Psoas muscle (tissue), 8 donors: Measurements from ENCODE around the gene ZSWIM6. TPM values are rescaled to one million over a fixed set of nuclear protein-coding genes. Genes with fewer than 3 reads are reported as not detected.

Experiments
- ATAC-seq, 4 donors: fragments of 200-7000 bp; cut with Tn5 transposase; one replicate each; pipeline ENCODE4 v1.9.1; 2020; ENCODE audit warnings: moderate library complexity in 3 of 4, mild to moderate bottlenecking in 2 of 4
- DNase-seq, 2 donors: peaks; one replicate each; pipeline ENCODE4 v3.0.0-alpha.2; 2020
- H3K27ac ChIP-seq: fragments of 200-600 bp; one replicate; pipeline ENCODE4 v1.8.0; 2022
- H3K27me3 ChIP-seq, 3 donors: fragments of 200-600 bp in 1 of 3; one replicate each; pipeline versions ENCODE4 v1.6.1 to v1.8.0; 2013 to 2022; ENCODE audit warnings: low read length in 2 of 3, mild to moderate bottlenecking in 2 of 3, moderate library complexity in 1 of 3; ENCODE audit not compliant: insufficient read depth in 3 of 3
- H3K36me3 ChIP-seq, 2 donors: fragments of 200-600 bp in 1 of 2; one replicate each; pipeline versions ENCODE4 v1.6.1 to v1.8.0; 2013 to 2022; ENCODE audit warnings: low read depth in 1 of 2, mild to moderate bottlenecking in 1 of 2, moderate library complexity in 1 of 2; ENCODE audit not compliant: insufficient read depth in 1 of 2
- H3K4me1 ChIP-seq: fragments of 200-600 bp; one replicate; pipeline ENCODE4 v1.8.0; 2022
- H3K4me3 ChIP-seq: fragments of 200-600 bp; one replicate; pipeline ENCODE4 v1.8.0; 2022; ENCODE audit warnings: mild to moderate bottlenecking
- H3K9me3 ChIP-seq: fragments of 200-600 bp; one replicate; pipeline ENCODE4 v1.8.0; 2022
- CTCF ChIP-seq: fragments of 200-600 bp; IDR thresholded peaks from one replicate; pipeline ENCODE4 v1.8.0; 2022; ENCODE audit warnings: antibody characterized with exemption
- WGBS, 3 donors: extraction: QIAGEN DNeasy Blood & Tissue Kit; methylation state at CpG; one replicate each; pipeline versions ENCODE4 v1.1.6 to v1.1.7; 2013; 5-methylcytosine and 5-hydroxymethylcytosine counted together
- intact Hi-C, 2 donors: fragments of 100-400 bp; cut with DNase I; formaldehyde crosslinking; loops; one replicate each; pipeline versions ENCODE4 v1.11.0 to v1.14.2; 2022
- polyA plus RNA-seq, 3 donors: library from polyadenylated mRNA; stranded (reverse); fragments of 200-250 nt; gene quantifications; one replicate each; pipeline ENCODE4 v1.2.3, GENCODE V29; 2013
- total RNA-seq, 4 donors: library from RNA; stranded (reverse); fragmentation: NEBNext Ultra II Directional in 2 of 4; extraction: Animal tissue kit (Norgen Biotek cat#: 25700) in 2 of 4; gene quantifications; one replicate each; pipeline versions ENCODE4 v1.2.1 to v1.2.4, GENCODE V29; 2021 to 2023
- donor health status: healthy with polysubstance abuse.
- donor health status: DM: no; HTN: no; CAD: no; lungs with moderate emphysema.
- donor health status: Bipolar disorder and iron deficiency.
- donor health status: healthy.
- donor health status: DM: yes; HTN: yes; CAD: no.
- donor health status: DM: no; HTN: no; CAD: no.
- donor health status: DM: no; HTN: no; CAD: no.
- donor health status: DM: yes; HTN: yes; CAD: no.

ZSWIM6 gene
- total and polyA plus RNA-seq, 7 donors = 1.4 to 6.3 (median 4.0) TPM

- ATAC-seq = no peak
- Histone ChIP-seq H3K4me1 (no peaks in the 10 kb centered on the region), H3K27me3 (peaks cover 0 to 6% (median 0%) of the 10 kb centered on the region in 3 donors), H3K36me3 (no peaks in the 10 kb centered on the region), H3K9me3 (no peaks in the 10 kb centered on the region), H3K4me3 (no peak overlapping the region), H3K27ac (no peak overlapping the region)
- TF ChIP-seq CTCF = no peak
- WGBS, 3 donors = 89 to 97% (median 93%) methylated on average over 3 of the region's 3 CpGs
- no peak for DNase-seq
- intact Hi-C loops = no loop called here
Measured at GRCh38 chr5:61320860-61321259, 11.2 kb upstream of the ZSWIM6 start.

DNA sequence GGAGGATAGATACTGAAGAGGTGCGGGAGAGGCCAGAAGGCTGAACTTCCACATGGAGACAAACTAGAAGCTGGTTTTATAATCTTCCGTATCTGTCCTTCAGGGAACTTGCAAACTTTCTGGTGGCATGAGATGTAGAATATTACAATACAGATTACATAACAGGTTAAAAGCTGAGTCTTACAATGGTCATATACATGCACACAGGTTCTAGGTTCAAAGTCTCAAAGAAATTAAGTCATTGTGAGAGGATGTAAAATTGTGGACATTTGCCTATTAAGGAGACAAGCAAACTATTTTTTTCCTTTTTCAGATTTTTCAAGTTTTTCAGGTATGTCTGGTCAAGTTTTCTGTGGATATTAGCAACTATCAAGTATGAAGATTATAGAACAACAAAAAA, 10.4 kb upstream of the ZSWIM6 start:
- no peaks in the 10 kb centered on the region for H3K4me1 ChIP-seq
- WGBS, 3 donors = 96 to 97% (median 96%) methylated on average over 2 of the region's 2 CpGs
- intact Hi-C loops = no loop called here

DNA sequence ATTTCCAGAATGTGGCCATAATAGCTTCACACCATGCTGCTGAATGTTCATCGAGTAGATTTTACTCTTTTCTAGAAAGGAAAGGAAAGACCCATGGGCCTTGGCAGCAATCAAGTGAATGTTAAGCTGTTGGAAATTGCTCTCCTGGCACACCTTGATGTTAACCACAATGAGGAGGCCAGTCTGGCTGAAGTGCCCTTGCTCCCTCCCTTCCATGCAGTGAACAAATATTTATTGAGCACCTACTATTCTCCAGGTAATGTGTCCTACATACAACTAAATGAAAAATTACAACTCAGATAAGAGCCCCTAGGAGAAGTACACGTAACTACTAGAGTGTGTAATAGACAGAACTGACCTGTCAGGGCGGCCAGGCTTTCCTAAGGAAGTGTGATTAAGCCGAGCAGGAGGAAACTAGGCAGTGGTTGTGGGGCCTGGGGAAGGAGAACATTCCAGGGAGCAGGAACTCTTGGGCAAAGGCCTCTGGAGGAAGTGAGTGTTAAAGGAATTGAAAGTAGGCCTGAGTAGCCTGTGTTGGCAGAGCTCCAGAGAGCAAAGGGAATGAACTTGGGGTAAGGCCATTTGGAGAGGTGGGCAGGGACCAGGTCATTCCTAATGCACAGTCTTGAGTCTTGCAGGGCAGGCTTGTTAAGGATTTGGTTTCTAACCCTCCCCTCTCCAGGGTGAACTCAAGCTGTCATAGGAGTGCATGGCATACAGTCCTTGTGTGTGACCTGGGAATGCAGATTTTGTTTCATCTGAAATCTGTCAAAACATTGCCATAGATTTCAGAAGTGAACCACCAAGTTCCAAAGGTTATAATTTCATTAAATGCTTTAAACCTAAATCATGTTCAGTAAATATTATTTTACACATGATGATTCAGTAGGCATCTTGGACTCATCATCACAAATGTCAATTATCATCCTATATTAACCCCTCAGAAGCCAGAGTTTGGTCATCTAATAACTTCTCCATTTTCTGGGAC, 9.0 kb upstream of the ZSWIM6 start:
- no peak for TF ChIP-seq CTCF
- peaks cover 0 to 2% (median 0%) of the 10 kb centered on the region in 3 donors for H3K27me3 ChIP-seq
- H3K27ac ChIP-seq = no peak overlapping the region
- ATAC-seq (no peak), DNase-seq (no peak)
- no peaks in the 10 kb centered on the region for H3K4me1 ChIP-seq
- intact Hi-C loops = no loop called here
- H3K36me3 ChIP-seq = no peaks in the 10 kb centered on the region
- H3K4me3 ChIP-seq = no peak overlapping the region
- WGBS, 3 donors = 81 to 85% (median 84%) methylated on average over 4 of the region's 4 CpGs
- H3K9me3 ChIP-seq = no peaks in the 10 kb centered on the region

More for the DNA sequence above, 10.4 kb upstream of the ZSWIM6 start:
- no peak for TF ChIP-seq CTCF
- H3K9me3 ChIP-seq = no peaks in the 10 kb centered on the region
- DNase-seq (no peak), ATAC-seq (no peak)
- peaks cover 0 to 2% (median 0%) of the 10 kb centered on the region in 3 donors for H3K27me3 ChIP-seq
- no peak overlapping the region for H3K4me3 ChIP-seq
- H3K27ac ChIP-seq = no peak overlapping the region
- no peaks in the 10 kb centered on the region for H3K36me3 ChIP-seq

DNA sequence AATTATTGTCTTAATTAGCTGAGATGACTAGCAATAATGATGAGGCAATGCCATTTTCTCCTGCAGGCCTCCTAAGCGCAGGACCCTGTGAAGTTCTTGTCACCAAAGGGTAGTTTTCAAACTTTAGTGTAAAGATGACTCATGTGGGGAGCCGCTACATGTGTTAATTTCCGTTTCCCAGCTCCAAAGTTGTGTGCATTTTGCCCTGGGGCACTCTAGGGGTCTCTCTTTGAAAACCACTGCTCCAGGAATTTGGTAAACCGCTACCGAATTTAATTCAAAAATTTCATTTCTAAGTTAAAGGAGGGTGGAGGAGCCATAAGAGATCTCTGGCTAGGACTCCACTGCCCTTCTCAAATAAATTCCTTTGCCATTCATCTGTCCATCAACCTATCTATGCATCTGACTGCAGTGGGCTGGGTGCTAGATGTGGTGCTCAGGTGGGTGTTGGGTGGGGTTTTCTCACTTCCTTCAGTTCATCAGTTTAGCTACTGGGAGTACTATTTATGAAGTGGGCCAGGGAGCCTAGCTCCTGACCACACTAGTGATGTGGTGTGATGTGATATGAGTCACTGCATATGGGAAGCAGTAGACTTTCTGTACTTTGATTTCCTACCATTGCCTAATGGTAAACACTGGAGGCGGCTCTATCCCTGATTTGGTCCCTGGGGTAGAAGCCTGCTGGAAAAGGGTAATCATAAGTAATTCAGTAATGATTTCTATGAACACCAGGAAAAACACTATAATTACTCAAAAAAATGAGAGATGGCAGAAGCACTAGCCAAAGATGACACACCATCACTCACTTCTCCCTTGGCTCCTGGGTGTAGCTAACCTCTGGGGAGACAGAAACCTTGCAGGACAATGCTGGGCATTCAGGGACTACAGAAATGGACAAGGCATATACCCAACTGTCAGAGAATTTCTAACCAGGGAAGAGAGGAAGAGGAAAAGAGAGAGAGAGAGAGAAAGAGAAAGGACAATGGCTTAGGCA, 4.0 kb upstream of the ZSWIM6 start:
- no peak for TF ChIP-seq CTCF
- Histone ChIP-seq H3K4me3 (no peak overlapping the region), H3K27ac (no peak overlapping the region), H3K4me1 (peaks cover 4% of the 10 kb centered on the region), H3K9me3 (no peaks in the 10 kb centered on the region), H3K27me3 (no peaks in the 10 kb centered on the region), H3K36me3 (no peaks in the 10 kb centered on the region)
- intact Hi-C loops = no loop called here
- WGBS, 3 donors = 87 to 89% (median 88%) methylated on average over 6 of the region's 6 CpGs
- ATAC-seq = no peak
- DNase-seq = no peak
